Measurements from ENCODE around the gene PRPF6. TPM values are rescaled to one million over a fixed set of nuclear protein-coding genes. Genes with fewer than 3 reads are reported as not detected.

PRPF6 gene
- total RNA-seq, 1 experiment from 2014 or later: 103 TPM

GRCh38 chr20:64000906-64001305 lies 20.0 kb downstream of the PRPF6 start:
- TF ChIP-seq EZH2 (IDR thresholded peaks at IDR 0.05; ENCODE audit: low read depth): no peak
- no peak for TF ChIP-seq CTCF (conservative IDR thresholded peaks at IDR 0.05)
- peaks cover 23% of the 10 kb centered on the region; the same call in 1 of the 2 replicates for H3K36me3 ChIP-seq (ENCODE audit: low read depth)
- H3K4me1 ChIP-seq (replicated peaks; ENCODE audit: insufficient read depth): no peaks in the 10 kb centered on the region
- H3K4me3 ChIP-seq: no peak overlapping the region
- no TSS peak for BruUV-seq (replicated peaks)
- H2AFZ ChIP-seq: no peak overlapping the region
- H3K79me2 ChIP-seq (ENCODE audit: low read depth): no peaks in the 10 kb centered on the region
- CTCF ChIA-PET: no interaction called here
- H3K9me3 ChIP-seq (ENCODE audit: insufficient read depth, low read depth): no peaks in the 10 kb centered on the region
- DNase-seq: no peak
- no peaks in the 10 kb centered on the region for H3K27me3 ChIP-seq (ENCODE audit: insufficient read depth, low read depth)
- intact Hi-C loops (cut with micrococcal nuclease; ENCODE audit: unreplicated experiment): no loop called here
- H3K27ac ChIP-seq: no peak overlapping the region
- no peaks in the 10 kb centered on the region for H3K9me2 ChIP-seq (ENCODE audit: insufficient read depth)
- POLR2A ChIA-PET (ENCODE audit: unreplicated experiment): no interaction called here
- H3K4me2 ChIP-seq: no peak overlapping the region
- peaks cover 26% of the 10 kb centered on the region for H4K20me1 ChIP-seq (ENCODE audit: insufficient read depth)
- no peaks in the 10 kb centered on the region for H3F3A ChIP-seq (ENCODE audit: insufficient read depth, low read depth)

- Histone ChIP-seq H3K4me3 (no peak overlapping the region), H2AFZ (no peak overlapping the region), H3K27me3 (ENCODE audit: insufficient read depth, low read depth) (no peaks in the 10 kb centered on the region), H3K27ac (no peak overlapping the region), H3K9me2 (ENCODE audit: insufficient read depth) (no peaks in the 10 kb centered on the region), H3K9me3 (ENCODE audit: insufficient read depth, low read depth) (no peaks in the 10 kb centered on the region), H3F3A (ENCODE audit: insufficient read depth, low read depth) (no peaks in the 10 kb centered on the region), H3K79me2 (ENCODE audit: low read depth) (no peaks in the 10 kb centered on the region), H3K4me2 (no peak overlapping the region), H4K20me1 (ENCODE audit: insufficient read depth) (peaks cover 26% of the 10 kb centered on the region), H3K36me3 (ENCODE audit: low read depth) (peaks cover 16% of the 10 kb centered on the region; the same call in 1 of the 2 replicates), H3K4me1 (replicated peaks; ENCODE audit: insufficient read depth) (no peaks in the 10 kb centered on the region)
- ChIA-PET CTCF (no interaction called here), POLR2A (ENCODE audit: unreplicated experiment) (no interaction called here)
- BruUV-seq (replicated peaks): no TSS peak
- intact Hi-C loops (cut with micrococcal nuclease; ENCODE audit: unreplicated experiment): no loop called here
- DNase-seq: no peak
- TF ChIP-seq EZH2 (IDR thresholded peaks at IDR 0.05; ENCODE audit: low read depth): no peak
- TF ChIP-seq CTCF (conservative IDR thresholded peaks at IDR 0.05): no peak
These were observed 20.7 kb downstream of the PRPF6 start for GRCh38 chr20:64001607-64002011.

GRCh38 chr20:64003960-64004725 lies 23.2 kb downstream of the PRPF6 start:
- Histone ChIP-seq H3K9me3 (ENCODE audit: insufficient read depth, low read depth) (no peaks in the 10 kb centered on the region), H3K4me3 (no peak overlapping the region), H2AFZ (no peak overlapping the region), H3K9me2 (ENCODE audit: insufficient read depth) (no peaks in the 10 kb centered on the region), H3K27me3 (ENCODE audit: insufficient read depth, low read depth) (no peaks in the 10 kb centered on the region), H3K79me2 (ENCODE audit: low read depth) (no peaks in the 10 kb centered on the region; the same call in 1 of the 2 replicates), H3F3A (ENCODE audit: insufficient read depth, low read depth) (peaks cover 5% of the 10 kb centered on the region; the same call in 1 of the 2 replicates), H3K36me3 (ENCODE audit: low read depth) (peaks cover 22% of the 10 kb centered on the region), H3K4me1 (replicated peaks; ENCODE audit: insufficient read depth) (no peaks in the 10 kb centered on the region), H3K27ac (no peak overlapping the region), H3K4me2 (no peak overlapping the region), H4K20me1 (ENCODE audit: insufficient read depth) (peaks cover 34% of the 10 kb centered on the region)
- no TSS peak for BruUV-seq (replicated peaks)
- intact Hi-C loops (cut with micrococcal nuclease; ENCODE audit: unreplicated experiment): no loop called here
- DNase-seq: no peak
- POLR2A ChIA-PET (ENCODE audit: unreplicated experiment): no interaction called here
- CTCF ChIA-PET: no interaction called here
- TF ChIP-seq CTCF (conservative IDR thresholded peaks at IDR 0.05): no peak
- no peak for TF ChIP-seq EZH2 (IDR thresholded peaks at IDR 0.05; ENCODE audit: low read depth)

All from PC-9 (cell line).